ENCODE measurements around the gene GTPBP8. TPM values are rescaled to one million over a fixed set of nuclear protein-coding genes. Genes with fewer than 3 reads are reported as not detected.

GTPBP8 gene
- 15.6 and 28.2 TPM in 2 replicates for total RNA-seq
- 8.9 TPM for polyA plus RNA-seq (2012)

DNA sequence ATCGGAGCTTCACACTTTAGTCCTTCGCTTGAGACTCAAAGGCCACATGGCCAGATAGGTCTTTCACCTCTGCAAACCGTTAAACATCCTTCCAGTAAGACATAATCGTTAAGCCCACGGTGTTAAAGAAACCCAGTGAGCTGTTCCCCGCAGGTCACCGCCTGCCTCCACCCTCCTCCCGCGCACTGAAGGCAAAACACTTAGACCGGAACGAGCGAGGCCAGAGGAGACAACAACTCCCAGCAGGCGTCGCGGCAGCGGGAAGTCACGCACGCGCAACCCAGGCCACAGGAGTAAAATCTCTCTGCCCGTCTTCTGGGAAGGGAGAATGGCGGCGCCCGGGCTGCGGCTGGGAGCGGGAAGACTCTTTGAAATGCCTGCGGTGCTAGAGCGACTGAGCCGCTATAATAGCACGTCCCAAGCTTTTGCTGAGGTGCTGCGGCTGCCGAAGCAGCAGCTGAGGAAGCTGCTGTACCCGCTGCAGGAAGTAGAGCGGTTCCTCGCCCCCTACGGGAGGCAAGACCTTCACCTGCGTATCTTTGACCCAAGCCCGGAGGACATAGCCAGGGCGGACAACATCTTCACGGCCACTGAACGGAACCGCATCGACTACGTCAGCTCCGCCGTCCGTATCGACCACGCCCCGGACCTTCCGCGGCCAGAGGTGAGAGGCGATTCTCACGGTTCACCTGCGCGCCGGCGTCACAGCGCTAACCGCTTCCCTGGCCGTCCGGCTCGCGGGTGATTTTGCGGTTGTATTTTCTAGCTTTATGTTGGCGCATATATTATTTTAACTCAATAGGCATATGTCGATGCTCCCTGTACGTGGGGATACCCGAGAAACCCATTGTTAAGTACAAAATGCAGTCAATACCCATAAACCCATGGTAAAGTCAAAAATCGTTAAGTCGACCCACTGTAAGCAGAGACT lies at the start of gene GTPBP8:
Gene GTPBP8 (plus strand): TSS at position 313 of the 931 bp plus-strand sequence. CDS start 16 bp downstream, at position 329.
- DNase-seq (ENCODE audit: low read depth): peak; percentile 92

GRCh38 chr3:112948346-112948838 lies 42.4 kb upstream of the GTPBP8 start:
- DNase-seq (ENCODE audit: low read depth): no peak

- no peak for DNase-seq (ENCODE audit: low read depth)
Observed at GRCh38 chr3:112956351-112956750, 34.4 kb upstream of the GTPBP8 start.

DNA sequence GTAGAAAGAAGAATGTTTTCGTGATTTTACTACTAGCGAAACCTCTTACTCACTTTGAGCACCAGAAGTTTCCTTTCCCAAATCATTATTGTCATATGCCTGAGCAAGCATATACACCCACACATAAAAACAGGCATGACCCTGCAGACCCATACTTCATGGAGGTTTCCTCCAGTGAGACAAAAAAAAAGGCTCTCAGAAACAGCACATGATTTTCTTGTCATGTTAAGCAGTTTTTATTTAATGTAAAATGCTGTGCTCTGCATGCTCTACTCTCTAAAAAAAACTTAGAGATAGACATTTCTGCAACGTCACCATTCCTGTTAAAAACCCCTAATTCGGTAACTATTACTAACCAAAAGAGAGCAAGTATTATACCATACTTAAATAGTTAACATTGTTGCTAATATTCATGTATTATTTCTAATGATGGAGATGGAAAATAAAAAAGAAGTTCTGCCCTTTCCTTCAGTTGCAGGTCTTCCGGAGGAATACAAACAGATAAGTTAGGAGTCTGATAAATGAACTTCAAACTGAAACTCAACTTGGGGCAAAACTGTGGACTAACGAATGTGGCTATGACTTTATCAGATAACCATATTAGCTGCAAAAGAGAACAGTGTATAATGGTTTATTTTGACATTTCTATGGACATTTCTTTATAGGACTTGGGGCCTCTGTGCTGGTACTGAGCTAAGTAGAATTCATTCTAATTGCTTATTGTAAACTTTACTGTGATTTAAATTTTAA lies 31.8 kb upstream of the GTPBP8 start:
- no peak for DNase-seq (ENCODE audit: low read depth)

DNA sequence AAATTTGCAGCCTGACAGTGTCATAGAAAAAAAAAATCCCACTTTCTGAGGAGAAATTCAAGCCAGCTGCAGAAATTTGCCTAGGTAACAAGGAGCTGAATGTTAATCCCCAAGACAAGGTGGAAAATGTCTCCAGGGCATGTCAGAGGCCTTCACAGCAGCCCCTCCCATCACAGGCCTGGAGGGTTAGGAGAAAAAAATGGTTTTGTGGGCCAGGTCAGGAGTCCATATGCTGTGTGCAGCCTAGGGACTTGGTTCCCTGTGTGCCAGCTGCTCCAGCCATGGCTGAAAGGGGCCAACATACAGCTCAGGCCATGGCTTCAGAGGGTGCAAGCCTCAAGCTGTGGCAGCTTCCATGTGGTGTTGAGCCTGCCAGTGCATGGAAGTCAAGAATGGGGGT lies 27.1 kb upstream of the GTPBP8 start:
- no peak for DNase-seq (ENCODE audit: low read depth)

- DNase-seq (ENCODE audit: low read depth): no peak
Observed at GRCh38 chr3:112965656-112966055, 25.1 kb upstream of the GTPBP8 start.

DNA sequence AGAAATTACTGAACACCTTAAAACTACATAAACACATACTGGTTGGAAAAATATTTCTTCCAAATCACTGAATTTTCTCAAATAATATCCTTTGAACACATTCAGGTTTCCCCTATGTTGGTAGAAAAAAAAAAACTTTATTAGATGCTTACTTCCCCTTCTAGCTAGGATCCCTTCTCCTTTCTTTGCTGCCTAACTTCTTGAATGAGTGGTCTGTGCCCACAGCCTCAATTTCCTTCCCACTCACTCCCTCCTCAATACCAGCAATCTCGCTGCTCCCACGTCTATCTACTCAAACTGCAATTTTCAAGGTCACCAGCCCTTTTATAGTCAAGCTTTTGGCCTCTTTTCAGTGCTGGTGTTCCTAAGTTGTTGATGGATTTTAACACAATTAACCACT lies 24.2 kb upstream of the GTPBP8 start:
- DNase-seq (ENCODE audit: low read depth): no peak

GRCh38 chr3:112967425-112967824 lies 23.4 kb upstream of the GTPBP8 start:
- no peak for DNase-seq (ENCODE audit: low read depth)

- no peak for DNase-seq (ENCODE audit: low read depth)
Observed at GRCh38 chr3:112967828-112968227, 23.0 kb upstream of the GTPBP8 start.

DNA sequence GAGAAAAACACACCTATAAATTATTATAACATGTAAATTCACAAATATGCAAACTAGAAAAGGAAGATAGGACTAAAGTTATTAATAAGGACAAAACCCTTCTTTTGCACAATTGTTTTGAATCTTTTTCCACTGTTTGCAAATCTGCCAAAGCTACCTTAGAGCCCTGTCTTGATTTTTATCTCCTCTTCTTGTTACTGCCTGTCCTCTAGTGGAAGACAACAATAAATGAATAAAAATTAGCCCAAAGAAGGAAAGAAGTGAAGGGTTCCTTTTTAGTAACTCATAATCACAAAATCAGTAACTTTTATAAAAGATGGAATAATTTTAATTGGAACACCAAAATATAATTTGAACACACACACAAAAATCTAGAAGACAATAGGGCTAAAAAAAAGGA lies 18.6 kb upstream of the GTPBP8 start:
- DNase-seq (ENCODE audit: low read depth): no peak

- no peak for DNase-seq (ENCODE audit: low read depth)
Observed at GRCh38 chr3:112973325-112974177, 17.2 kb upstream of the GTPBP8 start.

- DNase-seq (ENCODE audit: low read depth): no peak
Observed at GRCh38 chr3:112974178-112974517, 16.6 kb upstream of the GTPBP8 start.

DNA sequence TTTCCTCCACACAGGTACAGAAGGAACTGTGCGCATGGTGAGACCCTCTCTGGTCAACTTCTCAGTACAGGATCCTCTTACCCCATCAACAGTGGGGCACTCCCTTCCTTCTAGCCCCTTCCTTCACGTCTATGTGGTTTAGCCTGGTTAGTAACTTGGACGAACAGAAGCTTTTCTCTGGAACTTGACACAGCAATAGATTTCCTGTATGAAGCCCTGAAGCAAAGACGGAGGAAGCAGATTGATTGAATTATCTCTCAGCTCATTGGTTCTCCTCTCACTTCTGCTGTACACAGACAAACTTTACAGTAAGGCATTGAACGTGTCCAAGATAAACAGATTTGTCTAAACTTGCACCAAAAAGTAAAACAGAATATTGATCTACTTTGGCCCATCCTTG lies 15.9 kb upstream of the GTPBP8 start, which contains the start of gene CD200R1:
Gene CD200R1 (minus strand): TSS at position 210 of the 400 bp plus-strand sequence. CDS start 246 bp downstream, outside the sequence.
- no peak for DNase-seq (ENCODE audit: low read depth)

- DNase-seq (ENCODE audit: low read depth): no peak
Observed at GRCh38 chr3:112976001-112976400, 14.8 kb upstream of the GTPBP8 start.

GRCh38 chr3:112976953-112977352 lies 13.8 kb upstream of the GTPBP8 start:
- no peak for DNase-seq (ENCODE audit: low read depth)

DNA sequence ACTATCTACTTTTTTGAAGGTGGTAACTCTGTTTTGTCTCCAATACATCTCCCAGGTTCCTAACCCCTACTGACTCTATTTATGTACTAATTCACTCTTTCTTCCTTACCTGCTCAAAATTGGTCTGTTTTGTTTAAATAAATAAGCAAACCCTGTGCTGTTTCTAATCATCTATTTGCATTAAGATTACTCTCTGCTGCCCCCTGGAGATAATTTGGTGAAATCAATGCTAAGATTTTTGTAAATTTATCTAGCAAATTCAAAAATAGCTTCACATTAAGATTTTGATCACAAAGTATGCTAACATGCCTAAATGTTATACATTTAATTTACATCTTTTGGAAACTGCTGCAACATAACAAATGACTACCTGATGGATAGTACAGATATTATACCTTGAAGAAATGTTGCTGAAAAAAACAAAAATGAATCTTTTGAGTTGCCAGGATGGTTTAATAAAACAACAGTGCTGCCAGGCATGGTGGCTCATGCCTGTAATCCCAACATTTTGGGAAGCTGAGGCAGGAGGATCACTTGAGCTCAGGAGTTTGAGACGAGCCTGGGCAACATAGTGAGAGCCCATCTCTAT lies 11.4 kb upstream of the GTPBP8 start:
- DNase-seq (ENCODE audit: low read depth): peak; percentile 59

DNA sequence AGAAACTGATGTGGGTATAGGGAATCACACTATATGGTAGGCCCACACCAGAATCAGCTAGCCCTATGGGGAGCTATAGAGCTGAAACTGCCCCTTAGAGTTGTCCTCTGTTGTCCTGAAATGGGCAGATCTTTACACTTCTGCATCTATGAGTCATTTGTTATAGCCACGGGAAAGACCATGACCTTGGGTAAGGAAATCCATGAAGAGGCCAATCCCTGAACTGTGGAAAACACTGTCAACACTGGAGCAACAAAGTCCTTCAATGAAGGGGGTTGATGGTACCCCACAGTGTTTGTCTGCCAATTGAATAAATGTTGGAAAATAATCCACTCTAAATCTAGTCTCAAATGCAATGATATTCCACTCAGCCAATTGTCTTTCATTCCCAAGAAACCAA lies 10.7 kb upstream of the GTPBP8 start:
- no peak for DNase-seq (ENCODE audit: low read depth)

DNA sequence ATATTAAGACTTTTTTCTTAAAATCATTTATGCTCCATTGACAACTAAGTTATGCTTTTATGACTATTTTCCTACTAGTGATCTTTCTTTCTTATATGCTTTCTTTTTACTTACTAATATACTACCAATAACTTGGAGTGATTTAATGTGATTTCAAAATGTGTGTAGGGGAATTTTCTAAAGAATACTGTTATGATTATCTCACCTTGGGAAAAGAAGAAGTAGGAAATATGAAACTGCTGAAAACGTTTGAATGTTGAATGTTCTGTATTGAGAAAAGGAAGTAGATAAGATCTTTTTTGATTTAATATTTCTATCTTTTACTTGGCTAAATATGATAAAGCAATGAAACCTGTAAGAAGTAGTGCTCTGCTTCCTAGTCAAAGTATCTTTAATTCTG lies 8.1 kb upstream of the GTPBP8 start:
- DNase-seq (ENCODE audit: low read depth): no peak

GRCh38 chr3:112984485-112984884 lies 6.3 kb upstream of the GTPBP8 start:
- DNase-seq (ENCODE audit: low read depth): peak; percentile 25

GRCh38 chr3:112987710-112988334 lies 3.0 kb upstream of the GTPBP8 start:
- no peak for DNase-seq (ENCODE audit: low read depth)

Measured in myocyte (in vitro differentiated cells).